ENCODE results near the gene ST8SIA1.

ST8SIA1 gene

DNA sequence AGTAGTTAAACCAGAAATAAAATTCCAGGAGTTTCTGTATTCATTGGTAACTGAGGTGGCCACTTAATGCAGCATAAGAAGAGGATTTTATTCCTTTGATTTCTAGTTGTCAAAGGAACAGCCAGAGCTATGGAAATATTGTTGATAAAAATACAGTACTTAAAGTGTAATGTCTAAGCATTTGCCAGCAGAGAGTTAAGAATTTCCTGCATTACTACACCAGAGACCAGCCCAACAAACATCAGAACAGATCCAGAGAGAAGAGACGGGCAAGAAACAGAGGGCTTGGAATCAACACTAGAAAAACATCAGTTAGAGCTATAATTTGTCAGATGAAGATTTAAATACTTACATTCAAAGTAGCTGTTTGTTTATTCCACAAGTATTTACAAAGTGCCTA, 77.9 kb downstream of the ST8SIA1 start:
- Histone ChIP-seq H3K27me3 (ENCODE audit: insufficient read depth, poor library complexity, severe bottlenecking) (no peaks in the 10 kb centered on the region), H3K4me3 (replicated peaks; ENCODE audit: insufficient read depth, low read length) (no peak overlapping the region), H3K27ac (replicated peaks) (no peak overlapping the region)
- no peak for DNase-seq (ENCODE audit: low read depth in 1 of 2, low spot score in 1 of 2)
- TF ChIP-seq POLR2AphosphoS5 (IDR thresholded peaks at IDR 0.05; ENCODE audit: low read depth) (no peak), GABPA (IDR thresholded peaks at IDR 0.05; ENCODE audit: low read depth) (no peak), SPI1 (IDR thresholded peaks at IDR 0.05; ENCODE audit: borderline replicate concordance, low read depth) (no peak)
- TF ChIP-seq, protein P1, sequence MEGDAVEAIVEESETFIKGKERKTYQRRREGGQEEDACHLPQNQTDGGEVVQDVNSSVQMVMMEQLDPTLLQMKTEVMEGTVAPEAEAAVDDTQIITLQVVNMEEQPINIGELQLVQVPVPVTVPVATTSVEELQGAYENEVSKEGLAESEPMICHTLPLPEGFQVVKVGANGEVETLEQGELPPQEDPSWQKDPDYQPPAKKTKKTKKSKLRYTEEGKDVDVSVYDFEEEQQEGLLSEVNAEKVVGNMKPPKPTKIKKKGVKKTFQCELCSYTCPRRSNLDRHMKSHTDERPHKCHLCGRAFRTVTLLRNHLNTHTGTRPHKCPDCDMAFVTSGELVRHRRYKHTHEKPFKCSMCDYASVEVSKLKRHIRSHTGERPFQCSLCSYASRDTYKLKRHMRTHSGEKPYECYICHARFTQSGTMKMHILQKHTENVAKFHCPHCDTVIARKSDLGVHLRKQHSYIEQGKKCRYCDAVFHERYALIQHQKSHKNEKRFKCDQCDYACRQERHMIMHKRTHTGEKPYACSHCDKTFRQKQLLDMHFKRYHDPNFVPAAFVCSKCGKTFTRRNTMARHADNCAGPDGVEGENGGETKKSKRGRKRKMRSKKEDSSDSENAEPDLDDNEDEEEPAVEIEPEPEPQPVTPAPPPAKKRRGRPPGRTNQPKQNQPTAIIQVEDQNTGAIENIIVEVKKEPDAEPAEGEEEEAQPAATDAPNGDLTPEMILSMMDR (IDR thresholded peaks at IDR 0.05; ENCODE audit: insufficient read depth, low read length) = no peak
- TF ChIP-seq, protein P2, sequence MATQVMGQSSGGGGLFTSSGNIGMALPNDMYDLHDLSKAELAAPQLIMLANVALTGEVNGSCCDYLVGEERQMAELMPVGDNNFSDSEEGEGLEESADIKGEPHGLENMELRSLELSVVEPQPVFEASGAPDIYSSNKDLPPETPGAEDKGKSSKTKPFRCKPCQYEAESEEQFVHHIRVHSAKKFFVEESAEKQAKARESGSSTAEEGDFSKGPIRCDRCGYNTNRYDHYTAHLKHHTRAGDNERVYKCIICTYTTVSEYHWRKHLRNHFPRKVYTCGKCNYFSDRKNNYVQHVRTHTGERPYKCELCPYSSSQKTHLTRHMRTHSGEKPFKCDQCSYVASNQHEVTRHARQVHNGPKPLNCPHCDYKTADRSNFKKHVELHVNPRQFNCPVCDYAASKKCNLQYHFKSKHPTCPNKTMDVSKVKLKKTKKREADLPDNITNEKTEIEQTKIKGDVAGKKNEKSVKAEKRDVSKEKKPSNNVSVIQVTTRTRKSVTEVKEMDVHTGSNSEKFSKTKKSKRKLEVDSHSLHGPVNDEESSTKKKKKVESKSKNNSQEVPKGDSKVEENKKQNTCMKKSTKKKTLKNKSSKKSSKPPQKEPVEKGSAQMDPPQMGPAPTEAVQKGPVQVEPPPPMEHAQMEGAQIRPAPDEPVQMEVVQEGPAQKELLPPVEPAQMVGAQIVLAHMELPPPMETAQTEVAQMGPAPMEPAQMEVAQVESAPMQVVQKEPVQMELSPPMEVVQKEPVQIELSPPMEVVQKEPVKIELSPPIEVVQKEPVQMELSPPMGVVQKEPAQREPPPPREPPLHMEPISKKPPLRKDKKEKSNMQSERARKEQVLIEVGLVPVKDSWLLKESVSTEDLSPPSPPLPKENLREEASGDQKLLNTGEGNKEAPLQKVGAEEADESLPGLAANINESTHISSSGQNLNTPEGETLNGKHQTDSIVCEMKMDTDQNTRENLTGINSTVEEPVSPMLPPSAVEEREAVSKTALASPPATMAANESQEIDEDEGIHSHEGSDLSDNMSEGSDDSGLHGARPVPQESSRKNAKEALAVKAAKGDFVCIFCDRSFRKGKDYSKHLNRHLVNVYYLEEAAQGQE (IDR thresholded peaks at IDR 0.05; ENCODE audit: insufficient replicate concordance, low read depth) = no peak

DNA sequence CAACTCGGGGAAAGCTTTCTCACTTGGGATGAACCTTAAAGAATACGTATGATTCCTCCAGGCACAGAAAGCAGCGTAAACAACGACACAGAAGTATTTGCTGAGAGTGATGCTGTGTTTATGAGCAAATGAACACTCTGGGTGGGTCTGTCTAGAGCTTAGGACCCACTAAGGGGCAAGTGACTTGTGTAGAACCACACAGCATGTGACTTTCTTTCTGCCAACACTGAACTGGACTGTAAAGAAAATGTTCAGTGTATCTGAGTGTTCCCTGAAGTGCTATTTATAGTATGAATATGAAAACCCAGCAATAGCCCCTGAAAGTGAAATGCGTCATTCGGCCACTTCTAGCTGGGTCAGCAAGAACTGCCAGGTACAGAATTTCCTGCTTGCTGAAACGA, 78.5 kb downstream of the ST8SIA1 start:
- DNase-seq (ENCODE audit: low read depth in 1 of 2, low spot score in 1 of 2) = no peak
- no peak overlapping the region for H3K4me3 ChIP-seq (replicated peaks; ENCODE audit: insufficient read depth, low read length)
- no peaks in the 10 kb centered on the region for H3K27me3 ChIP-seq (ENCODE audit: insufficient read depth, poor library complexity, severe bottlenecking)
- TF ChIP-seq POLR2AphosphoS5 (IDR thresholded peaks at IDR 0.05; ENCODE audit: low read depth) (no peak), GABPA (IDR thresholded peaks at IDR 0.05; ENCODE audit: low read depth) (no peak), SPI1 (IDR thresholded peaks at IDR 0.05; ENCODE audit: borderline replicate concordance, low read depth) (no peak)
- TF ChIP-seq, protein P1 (IDR thresholded peaks at IDR 0.05; ENCODE audit: insufficient read depth, low read length) = no peak
- TF ChIP-seq, protein P2 (IDR thresholded peaks at IDR 0.05; ENCODE audit: insufficient replicate concordance, low read depth) = no peak
- no peak overlapping the region for H3K27ac ChIP-seq (replicated peaks)

DNA sequence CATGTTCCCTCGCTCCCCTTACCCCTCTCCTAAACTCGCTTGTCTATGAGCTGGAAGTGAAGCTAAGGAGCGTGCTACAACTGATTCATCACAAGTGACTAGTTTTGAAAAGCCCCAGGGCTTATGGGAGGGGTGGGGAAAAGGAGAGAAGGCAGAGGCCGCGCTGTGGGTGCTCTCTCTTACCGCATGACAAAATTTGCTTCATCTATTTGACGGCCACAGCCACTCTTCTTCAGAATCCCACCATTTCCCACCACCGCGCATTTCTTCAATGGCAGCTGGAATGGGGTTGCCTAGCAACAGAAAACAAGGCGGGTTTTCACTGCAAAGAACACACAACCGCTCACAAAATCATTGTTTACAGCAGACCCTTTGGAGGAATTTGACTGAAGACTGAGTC, 79.4 kb downstream of the ST8SIA1 start:
- DNase-seq (ENCODE audit: low read depth in 1 of 2, low spot score in 1 of 2) = no peak
- no peaks in the 10 kb centered on the region for H3K27me3 ChIP-seq (ENCODE audit: insufficient read depth, poor library complexity, severe bottlenecking)
- no peak overlapping the region for H3K4me3 ChIP-seq (replicated peaks; ENCODE audit: insufficient read depth, low read length)
- TF ChIP-seq, protein P2 (IDR thresholded peaks at IDR 0.05; ENCODE audit: insufficient replicate concordance, low read depth) = no peak
- TF ChIP-seq SPI1 (IDR thresholded peaks at IDR 0.05; ENCODE audit: borderline replicate concordance, low read depth) = no peak
- no peak for TF ChIP-seq GABPA (IDR thresholded peaks at IDR 0.05; ENCODE audit: low read depth)
- TF ChIP-seq POLR2AphosphoS5 (IDR thresholded peaks at IDR 0.05; ENCODE audit: low read depth) = no peak
- TF ChIP-seq, protein P1 (IDR thresholded peaks at IDR 0.05; ENCODE audit: insufficient read depth, low read length) = no peak
- no peak overlapping the region for H3K27ac ChIP-seq (replicated peaks)

All from HL-60 (cell line).